Measurements from ENCODE around the gene TMEM134.
"Not testable (repeated sequence)": the region's sequence is repeated elsewhere in the genome, so short reads cannot be mapped to it uniquely, and the experiment has no call there.

Gene TMEM134

DNA sequence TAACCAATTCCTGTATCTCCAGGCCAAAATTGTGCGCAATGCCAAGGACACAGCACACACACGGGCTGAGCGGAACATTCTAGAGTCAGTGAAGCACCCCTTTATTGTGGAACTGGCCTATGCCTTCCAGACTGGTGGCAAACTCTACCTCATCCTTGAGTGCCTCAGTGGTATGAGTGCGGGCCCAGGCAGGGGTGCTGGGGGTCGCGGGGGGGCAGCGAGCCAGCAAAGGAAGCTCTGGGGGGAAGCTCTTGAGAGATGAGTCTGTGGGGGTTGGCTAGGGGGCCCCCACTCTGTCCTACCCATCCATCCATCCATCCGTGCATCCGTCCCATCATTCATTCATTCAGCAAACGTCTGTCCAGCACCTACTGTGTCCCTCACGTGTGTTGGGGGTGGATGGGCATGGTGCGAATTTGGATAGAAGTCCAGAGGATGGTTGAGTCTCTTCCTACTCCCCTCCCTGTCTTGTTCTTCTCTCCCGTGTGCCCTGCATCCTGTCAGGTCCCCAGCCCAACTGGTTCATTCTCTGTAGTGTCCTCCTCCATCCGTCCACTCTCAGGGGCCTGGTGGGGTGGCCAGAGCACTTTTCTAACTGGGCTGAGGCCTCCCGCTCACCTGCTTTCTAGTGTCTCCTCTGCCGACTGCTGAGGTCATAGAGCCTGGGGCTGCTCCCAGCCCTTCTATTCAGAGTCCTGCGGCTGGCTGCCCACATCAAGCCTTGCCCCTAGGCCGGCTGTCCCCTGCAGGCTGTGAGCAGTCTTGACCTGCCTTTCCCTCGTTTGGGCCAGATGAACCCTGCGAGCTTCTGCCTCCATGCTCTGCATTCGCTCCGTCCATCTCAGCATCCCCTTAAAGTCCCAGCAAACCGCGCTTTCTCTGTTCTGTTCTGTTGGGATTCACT is 37.5 kb downstream of the TMEM134 start:
- H3K27ac ChIP-seq = peak overlapping the region in 1 of 11 experiments; percentile 22; a peak in 1 of 22 replicates
- peaks cover 45 to 82% (median 71%) of the 10 kb centered on the region in 10 experiments for H3K4me1 ChIP-seq
- H4K20me1 ChIP-seq = peaks cover 0 to 75% (median 58%) of the 10 kb centered on the region in 11 experiments; a peak in 20 of 22 replicates
- peak overlapping the region in 7 of 11 experiments; percentile 11 to 83 (median 41); a peak in 10 of 22 replicates for H3K9ac ChIP-seq
- no peak overlapping the region; a peak in 2 of 22 replicates for H3K4me2 ChIP-seq
- TF ChIP-seq Cebpa-rat (IDR thresholded peaks at IDR 0.05) = no peak
- no peaks in the 10 kb centered on the region for H3K9me3 ChIP-seq (replicated peaks in 1 of 11)
- H3K27me3 ChIP-seq = no peaks in the 10 kb centered on the region
- peaks cover 57 to 71% (median 66%) of the 10 kb centered on the region in 11 experiments for H3K36me3 ChIP-seq
- H3K4me3 ChIP-seq = no peak overlapping the region

DNA sequence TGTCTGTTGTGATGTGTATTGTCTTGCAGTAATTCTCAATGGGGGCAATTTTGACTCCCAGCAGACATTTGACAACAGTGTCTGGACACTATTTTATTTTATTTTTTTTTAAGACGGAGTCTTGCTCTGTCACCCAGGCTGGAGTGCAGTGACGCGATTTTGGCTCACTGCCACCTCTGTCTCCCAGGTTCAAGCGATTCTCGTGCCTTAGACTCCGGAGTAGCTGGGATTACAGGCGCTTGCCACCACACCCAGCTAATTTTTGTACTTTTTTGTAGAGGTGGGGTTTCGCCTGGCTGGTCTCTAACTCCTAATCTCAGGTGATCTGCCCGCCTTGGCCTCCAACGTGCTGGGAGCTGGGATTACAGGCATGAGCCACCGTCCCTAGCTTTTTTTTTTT is 39.3 kb downstream of the TMEM134 start:
- Histone ChIP-seq H4K20me1 (peaks cover 0 to 57% (median 40%) of the 10 kb centered on the region in 11 experiments; a peak in 18 of 22 replicates), H3K9me3 (replicated peaks in 1 of 11) (no peaks in the 10 kb centered on the region), H3K4me3 (peak overlapping the region in 9 of 10 experiments; percentile 80 to 99 (median 90); a peak in 11 of 20 replicates), H3K27me3 (no peaks in the 10 kb centered on the region), H3K9ac (peak overlapping the region; percentile 86 to 96 (median 90); a peak in 18 of 22 replicates), H3K4me2 (peak overlapping the region; percentile 79 to 98 (median 91)), H3K36me3 (peaks cover 42 to 55% (median 50%) of the 10 kb centered on the region in 11 experiments), H3K4me1 (peaks cover 27 to 67% (median 55%) of the 10 kb centered on the region in 10 experiments), H3K27ac (no peak overlapping the region)
- TF ChIP-seq Cebpa-rat (IDR thresholded peaks at IDR 0.05) = no peak

DNA sequence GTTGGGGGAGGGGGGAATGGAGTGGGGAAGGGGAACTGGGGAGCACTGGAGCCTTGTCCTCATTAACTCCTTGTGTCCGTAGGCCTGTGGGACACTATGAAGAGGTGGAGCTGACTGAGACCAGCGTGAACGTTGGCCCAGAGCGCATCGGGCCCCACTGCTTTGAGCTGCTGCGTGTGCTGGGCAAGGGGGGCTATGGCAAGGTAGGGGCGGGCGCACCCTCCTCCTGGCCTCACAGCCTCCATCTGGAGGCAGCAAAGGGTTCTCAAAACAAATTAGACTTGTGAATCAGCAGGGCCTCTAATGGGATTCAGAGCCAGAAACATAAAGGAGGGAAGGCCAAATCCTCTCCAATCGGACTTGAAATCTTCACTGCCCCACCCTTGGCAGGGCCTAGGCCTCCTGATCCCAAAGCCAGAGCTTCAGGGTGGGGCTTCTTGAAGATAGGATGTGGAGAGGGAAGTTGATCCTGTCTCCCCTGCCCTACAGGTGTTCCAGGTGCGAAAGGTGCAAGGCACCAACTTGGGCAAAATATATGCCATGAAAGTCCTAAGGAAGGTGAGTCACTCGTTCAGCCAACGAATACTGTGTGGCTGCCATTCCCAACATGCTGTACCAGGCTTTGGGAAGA is 39.9 kb downstream of the TMEM134 start:
- Histone ChIP-seq H3K27me3 (no peaks in the 10 kb centered on the region), H3K9me3 (replicated peaks in 1 of 11) (no peaks in the 10 kb centered on the region), H3K27ac (peak overlapping the region; percentile 63 to 88 (median 80); a peak in 19 of 22 replicates), H3K4me1 (peaks cover 28 to 67% (median 55%) of the 10 kb centered on the region in 10 experiments), H3K36me3 (peaks cover 37 to 49% (median 44%) of the 10 kb centered on the region in 11 experiments), H3K4me2 (peak overlapping the region; percentile 79 to 98 (median 91)), H4K20me1 (peaks cover 0 to 51% (median 34%) of the 10 kb centered on the region in 11 experiments; a peak in 18 of 22 replicates), H3K9ac (peak overlapping the region; percentile 86 to 96 (median 90)), H3K4me3 (peak overlapping the region; percentile 79 to 99 (median 89))
- no peak for TF ChIP-seq Cebpa-rat (IDR thresholded peaks at IDR 0.05)

DNA sequence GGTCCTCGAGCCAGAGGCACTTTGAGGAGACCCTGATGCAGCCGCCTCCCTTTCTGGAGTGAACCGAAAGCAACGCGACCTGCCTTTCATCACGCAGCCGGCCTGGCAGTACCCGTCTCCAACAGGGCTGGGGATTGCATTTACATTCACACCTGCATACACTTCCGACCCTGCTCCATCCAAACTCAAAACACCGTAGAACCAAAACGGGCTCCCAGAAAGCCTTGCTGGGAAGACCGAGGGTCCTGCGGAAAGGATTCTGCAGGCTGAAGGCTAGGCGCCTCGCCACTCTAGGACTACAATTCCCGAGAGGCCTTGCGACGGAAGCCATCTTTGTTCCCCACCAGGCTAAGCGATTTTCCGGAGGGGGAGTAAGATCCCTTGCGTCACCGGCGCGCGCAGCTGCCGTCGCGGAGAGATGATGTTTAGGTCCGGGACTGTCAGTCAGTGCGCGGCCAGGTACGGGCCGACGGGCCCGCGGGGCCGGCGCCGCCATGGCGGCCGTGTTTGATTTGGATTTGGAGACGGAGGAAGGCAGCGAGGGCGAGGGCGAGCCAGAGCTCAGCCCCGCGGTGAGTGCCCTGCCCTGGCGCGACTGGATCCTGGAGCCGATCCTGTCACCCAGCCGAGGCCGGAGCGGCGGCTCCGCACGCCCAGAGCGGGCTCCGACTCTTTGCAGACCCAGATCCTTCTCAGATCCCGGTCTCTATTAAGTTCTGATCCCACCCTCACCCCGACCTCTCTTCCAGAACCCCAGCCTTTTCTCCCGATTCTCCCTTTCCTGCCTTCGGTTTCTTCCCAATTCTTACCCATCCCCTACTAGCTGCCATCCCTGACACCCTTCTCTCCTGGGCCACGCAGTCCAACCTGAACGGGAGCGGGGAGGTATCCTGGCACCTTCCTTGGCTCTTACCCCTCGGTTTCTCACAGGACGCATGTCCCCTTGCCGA is 40.7 kb downstream of the TMEM134 start, which contains the start of gene RPS6KB2:
TSS of gene RPS6KB2 (plus strand) at position 443 of the 950 bp plus-strand sequence. CDS start at position 495, 52 bp downstream.
- peak within 1 kb of the TSS; percentile 79 to 99 (median 89) for H3K4me3 ChIP-seq
- H3K4me1 ChIP-seq = peaks cover 28 to 61% (median 47%) of the 10 kb centered on the region in 10 experiments
- H3K27me3 ChIP-seq = no peaks in the 10 kb centered on the region
- H3K36me3 ChIP-seq = peaks cover 28 to 41% (median 36%) of the 10 kb centered on the region in 11 experiments
- peaks cover 0 to 43% (median 26%) of the 10 kb centered on the region in 11 experiments; a peak in 17 of 22 replicates for H4K20me1 ChIP-seq
- peak in 3 of 11 experiments; percentile 27 to 50 (median 34); a peak in 3 of 22 replicates for TF ChIP-seq Cebpa-rat (IDR thresholded peaks at IDR 0.05)
- H3K9me3 ChIP-seq (replicated peaks in 1 of 11) = no peaks in the 10 kb centered on the region
- peak within 1 kb of the TSS; percentile 86 to 96 (median 90) for H3K9ac ChIP-seq
- H3K27ac ChIP-seq = peak within 1 kb of the TSS; percentile 63 to 88 (median 80)
- peak within 1 kb of the TSS; percentile 79 to 98 (median 91) for H3K4me2 ChIP-seq

DNA sequence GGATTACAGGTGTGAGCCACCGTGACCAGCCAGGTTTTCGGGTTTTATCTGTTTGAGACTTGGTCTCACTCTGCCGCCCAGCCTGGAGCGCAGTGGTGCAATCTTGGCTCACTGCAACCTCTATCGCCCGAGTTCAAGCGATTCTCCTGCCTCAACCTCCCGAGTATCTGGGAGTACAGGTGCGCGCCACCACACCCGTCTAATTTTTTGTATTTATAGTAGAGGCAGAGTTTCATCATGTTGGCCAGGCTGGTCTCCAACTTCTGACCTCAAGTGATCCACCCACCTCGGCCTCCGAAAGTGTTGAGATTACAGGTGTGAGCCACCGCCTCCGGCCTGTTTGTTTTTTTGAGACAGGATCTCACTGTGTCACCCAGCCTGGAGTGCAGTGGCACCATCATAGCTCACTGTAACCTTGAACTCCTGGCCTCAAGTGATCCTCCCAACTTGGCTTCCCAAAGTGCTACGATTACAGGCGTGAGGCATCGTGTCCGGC is 41.6 kb downstream of the TMEM134 start:
- Histone ChIP-seq H3K9ac (peak overlapping the region; percentile 86 to 96 (median 90)), H3K4me3 (peak overlapping the region; percentile 79 to 99 (median 89)), H3K4me1 (peaks cover 26 to 52% (median 39%) of the 10 kb centered on the region in 10 experiments), H3K27ac (peak overlapping the region; percentile 21 to 88 (median 80); a peak in 21 of 22 replicates), H3K36me3 (peaks cover 19 to 32% (median 27%) of the 10 kb centered on the region in 11 experiments), H3K4me2 (peak overlapping the region; percentile 79 to 95 (median 89)), H4K20me1 (peaks cover 0 to 34% (median 17%) of the 10 kb centered on the region in 11 experiments; a peak in 11 of 22 replicates)
- not testable (repeated sequence) for H3K9me3 ChIP-seq (replicated peaks in 1 of 11); H3K27me3 ChIP-seq

DNA sequence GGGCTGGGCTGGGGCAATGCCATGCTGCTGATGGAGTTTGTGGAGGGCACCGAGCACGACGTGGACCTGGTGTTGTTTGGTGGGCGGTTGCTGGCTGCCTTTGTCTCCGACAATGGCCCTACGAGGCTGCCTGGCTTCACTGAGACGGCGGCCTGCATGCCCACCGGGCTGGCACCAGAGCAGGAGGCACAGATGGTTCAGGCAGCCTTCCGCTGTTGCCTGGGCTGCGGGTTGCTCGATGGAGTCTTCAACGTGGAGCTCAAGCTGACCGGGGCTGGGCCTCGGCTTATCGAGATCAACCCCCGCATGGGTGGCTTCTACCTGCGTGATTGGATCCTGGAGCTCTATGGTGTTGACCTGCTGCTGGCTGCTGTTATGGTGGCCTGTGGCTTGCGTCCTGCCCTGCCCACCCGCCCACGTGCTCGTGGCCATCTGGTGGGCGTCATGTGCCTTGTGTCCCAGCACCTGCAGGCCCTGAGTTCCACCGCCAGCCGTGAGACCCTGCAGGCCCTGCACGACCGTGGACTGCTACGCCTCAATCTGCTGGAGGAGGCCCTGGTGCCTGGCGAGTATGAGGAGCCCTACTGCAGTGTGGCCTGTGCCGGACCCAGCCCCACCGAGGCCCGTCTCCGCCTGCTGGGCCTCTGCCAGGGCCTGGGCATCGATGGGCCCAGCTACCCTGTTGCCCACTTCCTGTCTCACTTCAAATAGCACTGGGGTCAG is 45.0 kb downstream of the TMEM134 start:
- Histone ChIP-seq H4K20me1 (peaks cover 0 to 16% (median 2%) of the 10 kb centered on the region in 11 experiments; a peak in 9 of 22 replicates), H3K27me3 (peaks cover 0 to 5% (median 0%) of the 10 kb centered on the region in 11 experiments; a peak in 1 of 22 replicates), H3K4me2 (peak overlapping the region in 8 of 11 experiments; percentile 7 to 48 (median 36); a peak in 7 of 22 replicates), H3K4me1 (peaks cover 33 to 52% (median 41%) of the 10 kb centered on the region in 10 experiments), H3K36me3 (no peaks in the 10 kb centered on the region), H3K27ac (peak overlapping the region in 1 of 11 experiments; percentile 22; a peak in 1 of 22 replicates), H3K4me3 (no peak overlapping the region), H3K9ac (peak overlapping the region in 2 of 11 experiments; percentile 8 to 29; a peak in 2 of 22 replicates), H3K9me3 (replicated peaks in 1 of 11) (no peaks in the 10 kb centered on the region)
- no peak for TF ChIP-seq Cebpa-rat (IDR thresholded peaks at IDR 0.05)

DNA sequence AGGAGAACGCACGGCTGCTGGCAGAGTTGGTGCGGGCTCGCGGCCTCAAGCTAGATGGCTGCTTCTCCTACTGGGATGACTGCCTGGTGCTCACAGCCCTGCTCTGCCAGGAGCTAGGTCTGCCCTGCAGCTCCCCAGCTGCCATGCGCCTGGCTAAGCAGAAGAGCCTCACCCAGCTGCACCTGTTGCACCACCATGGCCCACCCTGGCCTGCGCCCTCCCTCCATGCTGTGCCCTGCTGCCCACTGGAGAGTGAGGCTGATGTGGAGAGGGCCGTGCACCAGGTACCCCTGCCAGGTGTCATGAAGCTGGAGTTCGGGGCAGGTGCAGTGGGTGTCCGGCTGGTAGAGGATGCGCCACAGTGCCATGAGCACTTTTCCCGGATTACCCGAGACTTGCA is 45.6 kb downstream of the TMEM134 start:
- no peak for TF ChIP-seq Cebpa-rat (IDR thresholded peaks at IDR 0.05)
- Histone ChIP-seq H4K20me1 (peaks cover 0 to 19% (median 0%) of the 10 kb centered on the region in 11 experiments; a peak in 8 of 22 replicates), H3K4me3 (no peak overlapping the region), H3K9me3 (replicated peaks in 1 of 11) (no peaks in the 10 kb centered on the region), H3K4me2 (no peak overlapping the region), H3K9ac (no peak overlapping the region), H3K36me3 (no peaks in the 10 kb centered on the region), H3K27me3 (peaks cover 0 to 7% (median 0%) of the 10 kb centered on the region in 11 experiments; a peak in 2 of 22 replicates), H3K27ac (no peak overlapping the region), H3K4me1 (peaks cover 36 to 55% (median 45%) of the 10 kb centered on the region in 10 experiments)

Measured in BLaER1 treated with 17β-estradiol and CSF1 and Interleukin-3, amounts not matched to agents 10 nM and 100 nM (cell line).